Choroid plexus epithelial cell (primary cell): ENCODE results near the gene SKAP2.

ENCODE experiments used
- DNase-seq: peaks from one replicate; pipeline ENCODE4 v3.0.0-alpha.2; 2010; ENCODE audit warnings: low read depth
- H3K4me3 ChIP-seq: 2 replicates; pipeline ENCODE4 v1.5.1; 2011; ENCODE audit warnings: low read depth, mild to moderate bottlenecking, control low read depth, low read length, moderate library complexity
- TF ChIP-seq, protein P1 (sequence below): conservative IDR thresholded peaks from 2 replicates; pipeline ENCODE4 v1.5.1; 2011; ENCODE audit warnings: low read depth, mild to moderate bottlenecking, control low read depth, inconsistent platforms, low read length, moderate library complexity

Gene SKAP2

DNA sequence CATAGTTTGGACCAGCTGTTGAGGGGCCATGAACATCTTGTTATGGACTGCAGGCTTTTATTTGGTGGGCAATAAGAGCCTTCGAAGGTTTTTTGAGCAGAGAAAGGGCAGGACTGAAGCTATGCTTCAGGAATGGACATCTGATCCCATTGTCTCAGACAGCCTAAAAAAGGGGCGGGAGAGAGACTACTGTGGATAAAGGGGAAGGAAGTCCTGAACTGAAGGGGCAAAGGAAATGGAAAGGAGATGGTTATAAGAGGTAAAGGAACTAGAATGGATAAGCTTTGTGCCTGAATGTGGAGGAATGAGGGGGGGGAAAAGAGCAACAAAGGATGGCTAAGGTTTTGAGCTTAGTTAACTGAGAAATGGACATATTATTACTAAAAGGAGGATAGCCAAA lies 172.5 kb downstream of the SKAP2 start:
- DNase-seq = no peak
- TF ChIP-seq, protein P1, sequence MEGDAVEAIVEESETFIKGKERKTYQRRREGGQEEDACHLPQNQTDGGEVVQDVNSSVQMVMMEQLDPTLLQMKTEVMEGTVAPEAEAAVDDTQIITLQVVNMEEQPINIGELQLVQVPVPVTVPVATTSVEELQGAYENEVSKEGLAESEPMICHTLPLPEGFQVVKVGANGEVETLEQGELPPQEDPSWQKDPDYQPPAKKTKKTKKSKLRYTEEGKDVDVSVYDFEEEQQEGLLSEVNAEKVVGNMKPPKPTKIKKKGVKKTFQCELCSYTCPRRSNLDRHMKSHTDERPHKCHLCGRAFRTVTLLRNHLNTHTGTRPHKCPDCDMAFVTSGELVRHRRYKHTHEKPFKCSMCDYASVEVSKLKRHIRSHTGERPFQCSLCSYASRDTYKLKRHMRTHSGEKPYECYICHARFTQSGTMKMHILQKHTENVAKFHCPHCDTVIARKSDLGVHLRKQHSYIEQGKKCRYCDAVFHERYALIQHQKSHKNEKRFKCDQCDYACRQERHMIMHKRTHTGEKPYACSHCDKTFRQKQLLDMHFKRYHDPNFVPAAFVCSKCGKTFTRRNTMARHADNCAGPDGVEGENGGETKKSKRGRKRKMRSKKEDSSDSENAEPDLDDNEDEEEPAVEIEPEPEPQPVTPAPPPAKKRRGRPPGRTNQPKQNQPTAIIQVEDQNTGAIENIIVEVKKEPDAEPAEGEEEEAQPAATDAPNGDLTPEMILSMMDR = no peak
- H3K4me3 ChIP-seq = no peak overlapping the region

- no peak for DNase-seq
- TF ChIP-seq, protein P1 = no peak
- H3K4me3 ChIP-seq = no peak overlapping the region
Observed at GRCh38 chr7:26691406-26691805, 173.0 kb downstream of the SKAP2 start.

GRCh38 chr7:26690135-26690805 lies 174.1 kb downstream of the SKAP2 start:
- H3K4me3 ChIP-seq = no peak overlapping the region
- no peak for DNase-seq
- TF ChIP-seq, protein P1 = no peak

DNA sequence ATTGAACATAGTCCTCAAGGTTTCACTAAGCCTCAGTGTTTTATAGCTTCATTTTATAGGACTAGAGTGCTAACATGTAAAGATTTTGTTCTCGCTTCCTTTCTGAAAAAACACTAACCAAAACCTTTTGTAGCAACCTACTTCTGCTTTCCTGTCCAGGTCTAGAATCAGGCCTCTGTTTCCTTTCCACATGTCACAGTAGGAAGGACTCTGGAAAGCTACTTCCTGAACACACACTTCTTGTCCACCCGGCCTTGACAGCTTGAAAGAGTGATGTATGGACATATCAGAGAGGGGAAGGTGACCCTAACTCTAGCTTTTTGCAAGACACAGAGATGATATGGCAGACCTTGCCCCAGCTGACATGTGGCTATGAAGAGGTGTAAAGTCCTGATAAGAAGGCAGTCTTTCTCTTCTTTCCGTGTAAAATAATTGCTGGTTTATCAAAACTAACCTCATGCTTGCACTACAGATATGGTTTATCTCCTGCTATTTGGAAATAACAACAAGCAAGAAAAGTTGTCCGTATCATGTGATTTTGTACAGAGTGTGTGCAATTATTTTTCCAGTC lies 175.4 kb downstream of the SKAP2 start:
- no peak for DNase-seq
- TF ChIP-seq, protein P1 = no peak
- H3K4me3 ChIP-seq = no peak overlapping the region

DNA sequence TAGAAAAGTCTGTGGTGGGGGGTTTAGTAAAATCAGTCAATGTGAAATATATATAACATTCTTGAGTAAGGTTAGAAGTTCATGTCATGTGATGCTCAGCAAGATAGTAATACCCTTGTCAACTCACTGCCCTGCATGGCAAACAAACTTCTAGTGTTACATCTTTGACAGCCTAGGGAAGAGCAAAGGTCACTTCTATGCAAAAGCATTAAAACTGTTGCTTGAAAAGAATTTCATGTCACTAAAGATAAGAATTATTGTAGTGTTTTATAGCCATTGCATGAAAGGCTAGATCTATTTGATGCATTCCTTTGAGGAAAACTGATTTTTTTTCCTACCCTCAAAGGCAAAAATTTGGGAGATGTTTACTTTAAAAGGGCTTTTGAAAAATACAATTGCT lies 176.0 kb downstream of the SKAP2 start:
- TF ChIP-seq, protein P1 = no peak
- no peak overlapping the region for H3K4me3 ChIP-seq
- DNase-seq = no peak

GRCh38 chr7:26687032-26687431 lies 177.4 kb downstream of the SKAP2 start:
- TF ChIP-seq, protein P1 = no peak
- H3K4me3 ChIP-seq = no peak overlapping the region
- DNase-seq = no peak

DNA sequence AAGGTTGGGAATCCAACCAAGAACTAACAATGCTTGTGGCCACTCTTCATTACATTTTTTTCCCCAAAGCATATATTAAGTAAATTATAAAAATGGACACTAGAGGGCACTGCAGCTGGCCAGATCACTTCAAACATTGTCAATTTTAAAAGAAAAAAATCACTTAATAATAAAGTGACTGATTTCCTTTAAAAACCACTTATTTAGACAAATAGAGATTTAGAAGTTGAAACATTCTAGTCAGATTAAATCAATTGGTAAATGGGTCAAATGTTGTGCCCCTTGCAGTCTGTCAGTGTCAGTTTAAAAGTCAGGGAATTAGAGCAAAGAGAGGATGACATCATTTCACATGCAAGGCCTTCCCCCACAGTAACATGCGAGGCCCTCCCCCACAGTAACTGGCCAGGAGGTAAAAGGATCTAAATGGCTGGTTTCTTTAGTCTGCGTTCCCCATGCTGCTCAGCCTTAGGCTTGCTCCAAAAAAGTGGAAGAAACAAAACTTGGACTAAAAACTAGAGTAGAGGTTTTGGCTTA lies 177.9 kb downstream of the SKAP2 start:
- H3K4me3 ChIP-seq = no peak overlapping the region
- peak; percentile 57 for DNase-seq

More for the DNA sequence above, 177.9 kb downstream of the SKAP2 start:
- TF ChIP-seq, protein P1 = peak; percentile 63
